CD4-positive, alpha-beta T cell treated with Interleukin-6 for 4 hours (primary cell): Measurements from ENCODE around the gene SULT1A1.

Source experiments
- DNase-seq: peaks from one replicate; pipeline ENCODE4 v3.0.0-alpha.2; 2020; ENCODE audit warnings: mixed read lengths

SULT1A1 gene

DNA sequence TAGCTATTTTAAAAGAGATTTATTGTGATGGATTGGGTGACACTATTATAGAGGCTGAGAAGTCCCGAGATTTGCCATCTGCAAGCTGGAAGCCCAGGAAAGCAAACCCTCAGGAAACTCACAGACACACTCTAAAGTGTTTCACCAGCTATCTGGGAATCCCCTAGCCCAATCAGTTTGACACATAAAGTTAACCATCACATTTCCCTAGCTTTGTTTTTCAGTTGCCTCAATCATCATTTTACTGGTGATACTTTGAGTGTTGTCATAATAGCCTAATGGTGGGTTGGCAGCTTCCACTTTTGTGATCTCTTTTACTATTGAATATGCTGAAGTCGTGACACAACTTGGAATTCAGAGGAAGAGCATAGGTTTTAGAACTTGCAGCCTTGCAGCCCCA, 54.3 kb downstream of the SULT1A1 start:
- no peak for DNase-seq
